HCT116 (cell line): ENCODE measurements around the gene ZNRF3. TPM values are rescaled to one million over a fixed set of nuclear protein-coding genes. Genes with fewer than 3 reads are reported as not detected.

Experiments
- ATAC-seq: fragments of 200-7000 bp; cut with Tn5 transposase; 2 replicates; pipeline ENCODE4 v1.9.1; 2020; ENCODE audit warnings: mild to moderate bottlenecking, moderate library complexity
- BruUV-seq: library from RNA; stranded (reverse); fragments of 400-500 nt; replicated peaks from 2 replicates; lab custom pipeline; 2021; lab: Mats Ljungman, UMichigan
- CTCF ChIA-PET: fragments of 300-600 bp; sonication (Branson Sonifier 250); formaldehyde crosslinking; loops from one replicate; lab custom pipeline; 2021; ENCODE audit warnings: antibody characterized with exemption; lab: Charles Lee
- POLR2A ChIA-PET: fragments of 300-600, 350-600 bp; sonication (Branson Sonifier 250); formaldehyde crosslinking; loops from one replicate; lab custom pipeline; 2021; ENCODE audit warnings: antibody characterized with exemption; lab: Charles Lee
- RAD21 ChIA-PET, 2 experiments: fragments of 300-600 bp; sonication (Branson Sonifier 250); formaldehyde crosslinking; loops; one replicate each; lab custom pipeline; 2023; ENCODE audit warnings: low total read pairs in 2 of 2; ENCODE audit not compliant: uncharacterized antibody in 2 of 2, unreplicated experiment in 2 of 2, low non-redundant PET in 1 of 2; lab: Charles Lee
- DNase-seq: peaks from one replicate; pipeline ENCODE4 v3.0.0-alpha.2; 2010; ENCODE audit warnings: low read depth, low spot score
- H2AFZ ChIP-seq: fragments of 200-600 bp; shearing (Covaris generic), sonication (generic); 2 replicates; pipeline ENCODE4 v1.6.1; 2017; ENCODE audit warnings: low read depth, mixed run types, mixed read lengths, antibody characterized with exemption, low read length; ENCODE audit not compliant: poor library complexity, severe bottlenecking
- H3K27ac ChIP-seq: 2 replicates; pipeline ENCODE4 v1.5.1; 2012; ENCODE audit warnings: low read depth, low read length
- H3K27me3 ChIP-seq: fragments of 200-600 bp; sonication (generic); 2 replicates; pipeline ENCODE4 v1.6.1; 2016; ENCODE audit warnings: mixed run types, low read length, mixed read lengths; ENCODE audit not compliant: insufficient read depth
- H3K36me3 ChIP-seq, 2 experiments: fragments of 200-500 bp in 1 of 2; fragments of 200-600 bp in 1 of 2; sonication (Bioruptor generic) in 1 of 2; sonication (generic) in 1 of 2; 2 replicates each; pipeline versions ENCODE4 v1.5.1 to v1.6.1; 2014 to 2016; ENCODE audit warnings: low read length in 2 of 2, inconsistent platforms in 1 of 2, mixed read lengths in 1 of 2, mixed run types in 1 of 2; ENCODE audit not compliant: insufficient read depth in 2 of 2, control insufficient read depth in 1 of 2
- H3K4me1 ChIP-seq, 2 experiments: fragments of 200-600 bp in 1 of 2; sonication (generic) in 1 of 2; 2 replicates each; pipeline versions ENCODE4 v1.5.1 to v1.6.1; 2012 to 2017; ENCODE audit warnings: low read length in 2 of 2, inconsistent platforms in 1 of 2, mild to moderate bottlenecking in 1 of 2, mixed read lengths in 1 of 2, mixed run types in 1 of 2, moderate library complexity in 1 of 2; ENCODE audit not compliant: insufficient read depth in 2 of 2, control insufficient read depth in 1 of 2
- H3K4me2 ChIP-seq: fragments of 200-600 bp; sonication (generic); 2 replicates; pipeline ENCODE4 v1.6.1; 2017; ENCODE audit warnings: mixed run types, low read length, mixed read lengths
- H3K4me3 ChIP-seq, 2 experiments: fragments of 200-600 bp in 1 of 2; sonication (generic) in 1 of 2; replicated peaks in 1 of 2; 2 replicates each; pipeline ENCODE4 v1.5.1; 2011 to 2016; ENCODE audit warnings: low read length in 2 of 2, control low read depth in 1 of 2, low read depth in 1 of 2, mild to moderate bottlenecking in 1 of 2, mixed read lengths in 1 of 2, mixed run types in 1 of 2
- H3K79me2 ChIP-seq: fragments of 200-600 bp; sonication (generic); 2 replicates; pipeline ENCODE4 v1.6.1; 2017; ENCODE audit warnings: mild to moderate bottlenecking, mixed run types, low read length, moderate library complexity, mixed read lengths; ENCODE audit not compliant: insufficient read depth
- H3K9ac ChIP-seq: fragments of 200-600 bp; sonication (generic); 2 replicates; pipeline ENCODE4 v1.6.1; 2016; ENCODE audit warnings: low read length, mixed read lengths
- H3K9me2 ChIP-seq: fragments of 200-600 bp; sonication (generic), shearing (Covaris generic); 2 replicates; pipeline ENCODE4 v1.6.1; 2017; ENCODE audit warnings: mixed run types, mild to moderate bottlenecking, moderate library complexity; ENCODE audit not compliant: insufficient read depth
- H3K9me3 ChIP-seq, 2 experiments: fragments of 200-500 bp in 1 of 2; fragments of 200-600 bp in 1 of 2; sonication (Bioruptor generic) in 1 of 2; sonication (generic) in 1 of 2; 2 replicates each; pipeline ENCODE4 v1.6.1; 2014 to 2017; ENCODE audit warnings: low read length in 2 of 2, mixed read lengths in 2 of 2, inconsistent platforms in 1 of 2, low read depth in 1 of 2, mild to moderate bottlenecking in 1 of 2, mixed run types in 1 of 2, moderate library complexity in 1 of 2; ENCODE audit not compliant: control insufficient read depth in 1 of 2, insufficient read depth in 1 of 2
- H4K20me1 ChIP-seq: fragments of 200-600 bp; sonication (generic), shearing (Covaris generic); 2 replicates; pipeline ENCODE4 v1.6.1; 2017; ENCODE audit warnings: mixed run types, mild to moderate bottlenecking, moderate library complexity; ENCODE audit not compliant: insufficient read depth
- CTCF ChIP-seq, 3 experiments: fragments of 200-600 bp in 1 of 3; sonication (generic) in 1 of 3; IDR thresholded peaks in 2 of 3; conservative IDR thresholded peaks in 1 of 3; 2 replicates each; pipeline ENCODE4 v1.5.1; 2012 to 2017; ENCODE audit warnings: low read depth in 2 of 3, low read length in 2 of 3, antibody characterized with exemption in 1 of 3, borderline replicate concordance in 1 of 3, control low read depth in 1 of 3, mild to moderate bottlenecking in 1 of 3, mixed read lengths in 1 of 3, mixed run types in 1 of 3, moderate library complexity in 1 of 3; ENCODE audit not compliant: insufficient read depth in 1 of 3
- EGR1 ChIP-seq: IDR thresholded peaks from 2 replicates; pipeline ENCODE4 v1.6.1; 2012; ENCODE audit warnings: low read depth
- RAD21 ChIP-seq: IDR thresholded peaks from 2 replicates; pipeline ENCODE4 v1.6.1; 2012; ENCODE audit warnings: low read depth, mild to moderate bottlenecking
- SIN3A ChIP-seq: IDR thresholded peaks from 2 replicates; pipeline ENCODE4 v1.6.1; 2012; ENCODE audit warnings: low read depth
- TCF7L2 ChIP-seq: IDR thresholded peaks from 2 replicates; pipeline ENCODE4 v1.7.0; 2011; ENCODE audit warnings: borderline replicate concordance, inconsistent platforms; ENCODE audit not compliant: insufficient read depth, insufficient read length; ENCODE audit errors: extremely low read depth
- ZFX ChIP-seq: fragments of 450-650 bp; IDR thresholded peaks from 2 replicates; pipeline ENCODE4 v1.6.1; 2017
- ZNF274 ChIP-seq: fragments of 200-500 bp; sonication (Bioruptor generic); IDR thresholded peaks from 2 replicates; pipeline ENCODE4 v1.6.1; 2014; ENCODE audit warnings: mild to moderate bottlenecking, low read depth, low read length, inconsistent platforms
- intact Hi-C: fragments of 100-400 bp; cut with micrococcal nuclease; formaldehyde crosslinking; loops from 2 replicates; pipeline ENCODE4 v1.10.0; 2022
- total RNA-seq: library from RNA; stranded (reverse); gene quantifications from one replicate; pipeline ENCODE4 v1.2.1, GENCODE V29; 2021; ENCODE audit not compliant: unreplicated experiment
- TF ChIP-seq, protein P1 (sequence below): IDR thresholded peaks from 2 replicates; pipeline ENCODE4 v1.6.1; 2012
- TF ChIP-seq, protein P2 (sequence below): IDR thresholded peaks from 2 replicates; pipeline ENCODE4 v1.6.1; 2012

The ZNRF3 gene
- total RNA-seq, 1 experiment from 2014 or later, result 12.2 TPM

DNA sequence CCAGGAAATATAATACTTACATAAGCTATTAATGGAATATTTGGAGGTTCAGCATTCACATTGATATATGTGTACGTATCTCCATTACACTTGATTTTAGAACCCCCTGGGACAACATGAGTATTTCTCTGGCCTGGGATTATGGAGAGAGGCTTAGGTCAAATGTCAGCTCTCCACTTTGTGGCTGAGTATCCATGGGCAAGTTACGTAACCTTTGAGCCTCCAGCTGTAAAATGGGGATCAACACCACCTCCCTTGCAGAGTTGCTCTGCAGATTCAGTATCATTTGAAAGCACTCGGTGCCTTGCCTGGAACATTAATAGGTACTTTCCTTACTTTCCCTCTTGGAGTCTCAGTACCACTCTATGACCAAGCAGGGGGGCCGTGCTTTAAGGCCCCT, 145.1 kb downstream of the ZNRF3 start:
- Histone ChIP-seq H3K4me2 (no peak overlapping the region), H4K20me1 (no peaks in the 10 kb centered on the region), H3K9me3 (no peaks in the 10 kb centered on the region), H3K36me3 (no peaks in the 10 kb centered on the region), H3K27me3 (no peaks in the 10 kb centered on the region), H3K79me2 (no peaks in the 10 kb centered on the region), H3K27ac (peak overlapping the region; percentile 97), H3K9ac (no peak overlapping the region), H3K4me1 (peaks cover 47 to 61% of the 10 kb centered on the region in 2 experiments), H2AFZ (no peak overlapping the region), H3K4me3 (no peak overlapping the region), H3K9me2 (no peaks in the 10 kb centered on the region)
- no TSS peak for BruUV-seq
- CTCF ChIA-PET, result no interaction called here
- ATAC-seq, result no peak
- RAD21 ChIA-PET, result interaction anchor here in 1 of 2 experiments (0.6 kb wide), 1 partner anchor 24 kb away, joined by 5 read pairs; no protein-coding TSS in a partner anchor
- TF ChIP-seq TCF7L2, result no peak
- no peak for TF ChIP-seq ZNF274
- TF ChIP-seq SIN3A, result no peak
- TF ChIP-seq, protein P1, sequence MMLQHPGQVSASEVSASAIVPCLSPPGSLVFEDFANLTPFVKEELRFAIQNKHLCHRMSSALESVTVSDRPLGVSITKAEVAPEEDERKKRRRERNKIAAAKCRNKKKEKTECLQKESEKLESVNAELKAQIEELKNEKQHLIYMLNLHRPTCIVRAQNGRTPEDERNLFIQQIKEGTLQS, result no peak
- no peak for TF ChIP-seq ZFX
- TF ChIP-seq, protein P2, sequence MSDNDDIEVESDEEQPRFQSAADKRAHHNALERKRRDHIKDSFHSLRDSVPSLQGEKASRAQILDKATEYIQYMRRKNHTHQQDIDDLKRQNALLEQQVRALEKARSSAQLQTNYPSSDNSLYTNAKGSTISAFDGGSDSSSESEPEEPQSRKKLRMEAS, result no peak
- TF ChIP-seq CTCF (IDR thresholded peaks at IDR 0.05 in 2 of 3, conservative IDR thresholded peaks at IDR 0.05 in 1 of 3; ENCODE audit: borderline replicate concordance in 1 of 3, insufficient read depth in 1 of 3, low read depth in 2 of 3, low read length in 2 of 3), result no peak
- no peak for TF ChIP-seq EGR1
- TF ChIP-seq RAD21, result no peak
- intact Hi-C loops, result no loop called here
- no peak for DNase-seq
- POLR2A ChIA-PET, result interaction anchor here (1.2 kb wide), 1 partner anchor 228 kb away, joined by 4 read pairs; the partner anchor contains the start of gene XBP1
